GM18951 (cell line): ENCODE data around the gene TIGD7.
"Not testable (repeated sequence)": the region's sequence is repeated elsewhere in the genome, so short reads cannot be mapped to it uniquely, and the experiment has no call there.

Experiments used
- POLR2A ChIP-seq: IDR thresholded peaks from 4 replicates; pipeline ENCODE4 v1.6.1; 2011; ENCODE audit warnings: mild to moderate bottlenecking; ENCODE audit not compliant: insufficient read length, insufficient read depth; ENCODE audit errors: extremely low read depth
- in situ Hi-C: fragments of 300-500 bp; cut with MboI; formaldehyde crosslinking; loops from one replicate; pipeline ENCODE4 v1.12.0; 2022; ENCODE audit warnings: low sequenced_read_pairs, mixed read lengths, inconsistent platforms; ENCODE audit not compliant: unreplicated experiment

The TIGD7 gene

DNA sequence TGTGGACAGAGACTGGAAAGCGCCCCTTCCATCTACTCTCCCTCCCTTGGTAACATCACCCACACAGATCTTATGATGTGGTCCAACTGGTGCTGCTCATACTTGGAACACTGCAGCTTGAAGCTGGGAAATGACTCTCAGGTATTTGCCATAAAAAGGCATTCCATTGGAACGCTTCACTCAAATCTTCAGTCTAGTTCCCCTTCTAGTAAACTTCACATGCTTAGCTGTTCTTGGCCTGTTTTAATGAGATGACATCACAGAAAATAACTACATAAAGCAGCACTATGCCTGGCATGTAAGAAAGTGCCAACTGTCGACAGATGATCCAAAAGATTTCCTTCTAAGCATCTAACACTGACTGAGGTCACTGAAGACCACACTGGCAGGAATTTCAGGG, 12.6 kb downstream of the TIGD7 start:
- TF ChIP-seq POLR2A: no peak
- in situ Hi-C loops: no loop called here

DNA sequence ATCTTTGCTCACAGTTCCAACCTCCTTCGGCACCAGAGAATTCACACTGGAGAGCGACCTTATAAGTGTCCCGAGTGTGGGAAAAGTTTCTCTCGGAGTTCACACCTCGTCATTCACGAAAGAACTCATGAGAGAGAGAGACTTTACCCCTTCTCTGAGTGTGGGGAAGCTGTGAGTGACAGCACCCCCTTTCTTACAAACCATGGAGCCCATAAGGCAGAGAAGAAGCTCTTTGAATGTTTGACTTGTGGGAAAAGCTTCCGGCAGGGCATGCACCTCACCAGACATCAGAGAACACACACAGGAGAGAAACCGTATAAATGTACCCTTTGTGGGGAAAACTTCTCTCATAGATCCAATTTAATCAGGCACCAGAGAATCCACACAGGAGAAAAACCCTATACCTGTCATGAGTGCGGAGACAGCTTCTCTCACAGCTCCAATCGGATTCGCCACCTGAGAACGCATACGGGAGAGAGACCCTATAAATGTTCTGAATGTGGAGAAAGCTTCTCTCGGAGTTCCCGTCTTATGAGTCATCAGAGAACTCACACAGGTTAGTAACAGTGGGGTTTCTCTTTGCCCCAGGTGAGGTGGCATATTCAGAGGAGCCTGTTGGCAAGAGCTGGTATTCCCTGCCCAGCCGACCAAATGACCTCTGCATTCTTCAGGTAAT, 15.1 kb downstream of the TIGD7 start:
- in situ Hi-C loops: no loop called here
- no peak for TF ChIP-seq POLR2A

DNA sequence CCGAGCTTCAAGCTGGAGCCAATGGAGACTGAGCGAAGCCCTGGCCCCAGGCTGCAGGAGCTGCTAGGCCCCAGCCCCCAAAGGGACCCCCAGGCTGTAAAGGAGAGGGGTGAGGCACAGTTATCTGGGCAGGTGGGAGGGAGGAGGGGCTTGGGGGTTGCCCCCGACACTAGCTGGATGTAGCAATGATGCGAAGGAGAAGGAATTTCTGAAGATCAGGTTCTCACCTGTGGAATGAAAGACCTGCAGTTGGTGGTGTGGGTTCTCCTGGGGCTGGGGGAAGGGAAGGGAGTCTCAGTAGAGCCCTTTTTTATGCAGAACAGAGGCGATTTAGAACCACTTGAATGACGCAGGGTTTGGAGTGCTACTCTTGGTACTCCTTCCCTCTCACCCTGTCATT, 20.1 kb downstream of the TIGD7 start:
- in situ Hi-C loops: no loop called here
- TF ChIP-seq POLR2A: no peak

DNA sequence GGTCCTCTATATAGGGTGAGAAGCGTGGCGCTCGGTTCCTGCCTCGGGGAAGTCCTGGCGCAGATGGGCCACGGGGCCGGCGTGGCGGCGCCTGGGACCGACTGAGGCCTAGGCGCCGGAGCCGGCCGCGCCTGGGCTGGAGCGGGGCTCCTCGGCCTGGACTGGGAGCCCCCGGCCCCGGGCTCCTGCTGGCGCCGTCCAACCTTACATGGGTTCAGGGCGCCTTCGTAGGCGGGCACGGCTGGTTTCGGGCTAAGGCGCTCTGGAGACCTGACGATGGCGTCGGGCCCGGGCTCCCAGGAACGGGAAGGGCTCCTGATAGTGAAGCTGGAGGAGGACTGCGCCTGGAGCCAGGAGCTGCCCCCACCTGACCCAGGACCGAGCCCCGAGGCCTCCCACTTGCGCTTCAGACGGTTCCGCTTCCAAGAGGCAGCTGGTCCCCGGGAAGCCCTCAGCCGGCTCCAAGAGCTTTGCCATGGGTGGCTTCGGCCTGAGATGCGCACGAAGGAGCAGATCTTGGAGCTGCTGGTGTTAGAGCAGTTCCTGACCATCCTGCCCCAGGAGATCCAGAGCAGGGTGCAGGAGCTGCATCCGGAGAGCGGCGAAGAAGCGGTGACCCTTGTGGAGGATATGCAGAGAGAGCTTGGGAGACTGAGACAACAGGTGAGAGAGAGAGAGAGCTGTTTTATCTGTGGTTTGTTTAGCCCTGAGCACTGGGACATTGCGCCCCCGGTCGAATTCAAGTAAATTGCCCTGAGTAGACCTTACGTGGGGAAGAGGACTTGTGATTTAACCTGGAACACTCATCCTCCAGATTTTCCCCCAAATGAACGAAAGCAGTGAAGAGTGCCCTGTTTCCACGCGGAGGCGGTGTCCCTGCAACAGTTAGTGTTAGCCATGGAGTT, 21.4 kb downstream of the TIGD7 start:
- in situ Hi-C loops: no loop called here
- no peak for TF ChIP-seq POLR2A

DNA sequence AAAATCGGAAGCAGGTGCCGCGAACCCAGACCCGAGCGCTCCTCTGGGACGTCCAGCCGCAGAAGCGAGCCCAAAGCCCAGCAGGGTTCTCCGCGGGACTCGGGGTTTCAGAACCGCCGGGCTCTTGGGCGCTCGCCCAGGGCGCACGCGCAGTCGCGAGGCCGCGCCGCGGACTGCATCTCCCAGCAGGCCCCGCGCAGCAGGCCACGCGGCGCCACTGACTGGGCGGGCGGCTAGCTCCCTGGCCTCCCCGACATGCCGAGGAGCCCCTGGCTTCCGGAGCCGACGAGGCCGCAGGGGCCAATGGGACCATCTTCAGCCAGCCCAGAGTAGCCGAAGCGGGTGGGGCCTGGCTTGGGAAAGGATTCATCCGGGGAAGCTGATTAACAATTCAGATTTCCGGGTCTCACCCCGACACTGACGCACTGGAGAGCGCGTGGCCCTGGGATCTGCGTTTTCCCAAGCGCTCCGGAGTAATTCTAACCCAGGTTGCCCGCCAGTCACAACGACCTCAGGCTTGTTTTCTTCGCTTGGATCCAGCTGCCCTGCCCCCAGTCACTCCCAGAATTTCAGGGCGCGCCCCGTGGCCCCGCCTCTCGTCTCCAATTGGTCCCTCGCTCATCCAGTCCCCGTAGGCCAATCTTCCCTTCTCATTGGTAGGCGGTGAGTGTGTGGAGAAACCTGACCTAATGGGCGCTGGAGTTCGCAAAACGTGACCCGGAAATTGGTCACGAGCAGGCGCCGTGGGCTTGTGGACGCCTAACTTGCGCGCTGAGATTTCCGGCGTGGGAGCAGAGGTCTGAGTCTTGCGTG, 22.3 kb downstream of the TIGD7 start, which contains the start of gene ZNF263:
ZNF263 (plus strand) TSS at position 762 of the 813 bp plus-strand sequence. CDS start 328 bp downstream, outside the sequence.
- in situ Hi-C loops: no loop called here
- TF ChIP-seq POLR2A: peak; percentile 70

DNA sequence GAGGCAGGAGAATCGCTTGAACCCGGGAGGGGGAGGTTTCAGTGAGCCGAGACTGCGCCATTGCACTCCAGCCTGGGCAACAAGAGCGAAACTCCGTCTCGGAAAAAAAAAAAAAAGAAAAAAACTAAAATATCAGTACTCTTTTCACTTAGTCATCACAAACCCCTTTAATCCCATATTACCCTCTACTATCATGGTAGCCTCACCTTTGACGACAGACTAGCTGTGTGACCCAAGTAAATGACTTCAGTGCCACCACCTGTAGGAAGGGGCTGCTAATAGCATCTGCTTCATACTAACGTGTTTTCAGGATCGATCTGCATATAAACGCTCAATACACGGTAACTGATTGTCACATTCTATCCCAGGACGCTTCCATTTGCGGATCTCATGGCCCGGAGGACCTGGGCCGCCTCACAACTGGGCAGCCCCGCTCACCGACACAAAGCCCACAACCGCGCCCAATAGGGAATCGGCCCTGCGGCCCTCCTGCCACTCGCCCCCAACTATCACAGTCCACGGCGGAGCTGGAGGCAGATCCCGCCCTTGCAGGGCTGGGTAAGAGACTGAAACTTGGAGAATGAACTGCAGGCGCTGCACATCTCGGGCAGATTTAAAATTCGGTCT, 23.0 kb downstream of the TIGD7 start:
- in situ Hi-C loops: no loop called here
- TF ChIP-seq POLR2A: no peak

DNA sequence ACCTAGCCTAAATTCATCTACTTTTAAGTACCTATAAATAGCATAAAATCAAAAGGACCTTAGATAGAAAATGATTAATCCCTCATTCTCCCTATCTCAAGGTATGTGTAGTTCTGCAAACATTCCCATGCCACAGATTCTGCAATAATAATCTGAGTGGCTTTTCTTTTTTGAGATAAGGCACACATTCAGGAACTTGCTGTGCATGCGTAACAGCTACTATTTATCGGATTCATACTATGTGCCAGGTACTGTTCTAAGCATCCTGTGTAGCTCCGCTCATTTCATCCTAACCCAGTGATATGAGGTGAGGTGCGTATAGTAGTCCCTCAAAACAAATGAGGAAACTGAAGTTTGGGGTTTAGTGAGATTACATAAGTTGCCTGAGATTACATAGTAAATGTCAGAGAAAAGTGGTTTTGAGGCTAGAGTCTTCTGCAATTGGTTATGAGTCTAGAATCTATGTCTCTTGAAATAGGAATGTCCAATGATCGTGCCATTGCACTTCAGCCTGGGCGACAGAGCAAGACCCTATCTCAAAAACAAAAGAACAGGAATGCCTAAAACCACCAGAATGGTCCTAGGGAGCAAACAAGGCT, 23.9 kb downstream of the TIGD7 start:
- in situ Hi-C loops: no loop called here
- TF ChIP-seq POLR2A: no peak

DNA sequence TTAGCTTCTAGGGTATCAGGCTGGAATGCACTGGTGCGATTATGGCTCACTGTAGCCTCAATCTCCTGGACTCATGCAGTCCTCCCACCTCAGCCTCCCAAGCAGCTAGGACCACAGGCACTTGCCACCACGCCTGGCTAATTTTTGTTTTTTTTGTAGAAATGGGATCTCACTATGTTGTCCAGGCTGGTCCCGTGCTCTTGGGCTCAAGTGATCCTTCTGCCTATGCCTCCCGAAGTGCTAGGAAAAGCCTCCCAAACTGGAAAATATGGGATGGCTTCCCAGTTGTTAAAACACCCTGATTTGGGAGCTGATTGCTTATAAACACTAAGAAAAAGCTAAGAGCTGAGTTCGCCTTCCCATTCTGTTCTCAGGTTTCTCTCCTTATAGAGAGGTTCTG, 28.6 kb downstream of the TIGD7 start:
- TF ChIP-seq POLR2A: no peak
- in situ Hi-C loops: no loop called here

DNA sequence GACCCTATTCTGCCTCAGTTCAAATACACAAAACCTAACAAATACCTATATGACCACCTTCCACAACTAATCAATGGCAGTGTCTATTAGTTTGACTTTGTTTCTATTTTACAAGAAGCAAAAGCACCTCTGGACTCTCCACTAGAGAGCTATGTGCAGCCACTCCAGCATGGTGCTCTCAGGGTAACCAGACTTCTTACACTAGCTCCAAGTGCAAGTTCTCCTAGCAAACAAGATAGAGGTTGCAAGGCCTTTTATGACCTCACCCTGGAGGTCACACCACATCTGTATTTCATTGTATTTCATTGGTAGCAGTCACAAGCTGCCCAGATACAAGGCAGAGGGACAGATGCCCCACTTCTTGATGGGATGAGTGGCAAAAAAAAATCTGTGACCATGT, 30.3 kb downstream of the TIGD7 start:
- in situ Hi-C loops: no loop called here
- no peak for TF ChIP-seq POLR2A

DNA sequence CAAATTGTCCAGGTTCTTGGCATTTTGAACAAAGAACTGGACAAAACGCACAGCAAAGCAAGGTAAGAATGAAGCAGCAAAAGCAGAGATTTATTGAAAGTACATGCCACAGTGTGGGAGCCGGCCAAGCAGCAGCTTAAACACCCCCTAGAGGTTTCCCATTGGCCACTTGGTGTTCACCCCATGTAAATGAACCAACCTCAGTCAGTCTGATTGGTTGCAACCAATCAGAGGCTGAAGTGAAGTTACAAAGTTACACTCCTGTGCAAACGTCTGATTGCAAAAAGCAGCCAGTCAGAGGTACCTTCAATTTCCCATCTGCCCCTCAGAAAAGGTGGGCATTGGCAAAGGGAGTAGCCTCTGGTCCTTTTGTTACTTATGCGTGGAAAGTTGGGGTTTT, 30.7 kb downstream of the TIGD7 start:
- TF ChIP-seq POLR2A: no peak
- in situ Hi-C loops: no loop called here

DNA sequence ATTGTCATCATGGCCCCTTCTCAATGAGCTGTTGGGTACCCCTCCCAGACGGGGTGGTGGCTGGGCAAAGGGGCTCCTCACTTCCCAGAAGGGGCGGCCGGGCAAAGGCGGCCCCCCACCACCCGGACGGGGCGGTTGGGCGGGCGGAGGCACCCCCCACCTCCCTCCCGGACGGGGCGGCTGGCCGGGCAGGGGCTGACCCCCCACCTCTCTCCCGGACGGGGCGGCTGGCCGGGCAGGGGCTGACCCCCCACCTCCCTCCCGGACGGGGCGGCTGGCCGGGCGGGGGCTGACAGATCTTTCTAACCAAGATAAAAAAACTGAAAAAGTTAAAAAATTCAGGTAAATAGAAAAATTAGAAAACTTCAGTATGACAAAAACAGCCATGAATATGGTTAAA, 33.9 kb downstream of the TIGD7 start:
- in situ Hi-C loops: not testable (repeated sequence)

DNA sequence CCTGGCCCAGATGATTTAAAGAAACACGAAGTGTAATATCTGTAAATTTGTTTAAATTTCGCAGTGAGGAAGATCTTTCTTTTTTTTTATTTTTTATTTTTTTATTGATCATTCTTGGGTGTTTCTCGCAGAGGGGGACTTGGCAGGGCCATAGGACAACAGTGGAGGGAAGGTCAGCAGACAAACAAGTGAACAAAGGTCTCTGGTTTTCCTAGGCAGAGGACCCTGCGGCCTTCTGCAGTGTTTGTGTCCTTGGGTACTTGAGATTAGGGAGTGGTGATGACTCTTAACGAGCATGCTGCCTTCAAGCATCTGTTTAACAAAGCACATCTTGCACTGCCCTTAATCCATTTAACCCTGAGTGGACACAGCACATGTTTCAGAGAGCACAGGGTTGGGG, 34.5 kb downstream of the TIGD7 start:
- in situ Hi-C loops: not testable (repeated sequence)

DNA sequence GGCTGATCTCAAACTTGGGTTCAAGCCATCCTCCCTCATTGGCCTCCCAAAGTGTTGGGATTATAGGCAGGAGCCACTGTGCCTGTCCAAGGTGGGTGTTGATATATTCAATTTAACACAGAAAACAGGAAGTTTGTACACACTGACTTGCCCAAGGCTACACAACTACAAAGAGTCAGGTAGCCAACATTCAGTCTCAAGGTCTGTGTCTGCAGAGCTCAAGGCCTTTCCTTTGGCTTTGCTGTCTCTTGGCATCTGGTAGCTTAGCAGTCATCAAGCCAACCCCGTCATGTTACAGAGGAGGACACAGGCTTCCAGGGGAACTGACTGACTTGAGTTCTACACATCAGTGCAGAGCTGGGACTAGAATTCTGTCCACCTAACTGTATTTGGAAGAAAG, 36.9 kb downstream of the TIGD7 start:
- in situ Hi-C loops: no loop called here
- TF ChIP-seq POLR2A: no peak
